Tibial nerve (tissue), 4 donors: ENCODE data around the gene SPRN.

ENCODE experiments used
- EP300 ChIP-seq, 2 donors: sonication (generic); formaldehyde crosslinking; IDR thresholded peaks; one replicate each; pipeline ENCODE4 v1.6.1; 2017; ENCODE audit warnings: antibody characterized with exemption in 2 of 2, mild to moderate bottlenecking in 1 of 2
- POLR2A ChIP-seq, 2 donors: fragments of 450-650 bp; IDR thresholded peaks; one replicate each; pipeline ENCODE4 v1.6.1; 2017; ENCODE audit warnings: antibody characterized with exemption in 2 of 2, mild to moderate bottlenecking in 2 of 2, moderate library complexity in 2 of 2
- TF ChIP-seq, protein P1 (sequence below), 5 experiments: fragments of 200-600 bp in 3 of 5; fragments of 450-650 bp in 2 of 5; sonication (generic) in 3 of 5; IDR thresholded peaks; one replicate each; pipeline ENCODE4 v1.5.1; 2016 to 2019; ENCODE audit warnings: antibody characterized with exemption in 5 of 5, mild to moderate bottlenecking in 3 of 5, moderate library complexity in 2 of 5

- TF ChIP-seq, protein P1, sequence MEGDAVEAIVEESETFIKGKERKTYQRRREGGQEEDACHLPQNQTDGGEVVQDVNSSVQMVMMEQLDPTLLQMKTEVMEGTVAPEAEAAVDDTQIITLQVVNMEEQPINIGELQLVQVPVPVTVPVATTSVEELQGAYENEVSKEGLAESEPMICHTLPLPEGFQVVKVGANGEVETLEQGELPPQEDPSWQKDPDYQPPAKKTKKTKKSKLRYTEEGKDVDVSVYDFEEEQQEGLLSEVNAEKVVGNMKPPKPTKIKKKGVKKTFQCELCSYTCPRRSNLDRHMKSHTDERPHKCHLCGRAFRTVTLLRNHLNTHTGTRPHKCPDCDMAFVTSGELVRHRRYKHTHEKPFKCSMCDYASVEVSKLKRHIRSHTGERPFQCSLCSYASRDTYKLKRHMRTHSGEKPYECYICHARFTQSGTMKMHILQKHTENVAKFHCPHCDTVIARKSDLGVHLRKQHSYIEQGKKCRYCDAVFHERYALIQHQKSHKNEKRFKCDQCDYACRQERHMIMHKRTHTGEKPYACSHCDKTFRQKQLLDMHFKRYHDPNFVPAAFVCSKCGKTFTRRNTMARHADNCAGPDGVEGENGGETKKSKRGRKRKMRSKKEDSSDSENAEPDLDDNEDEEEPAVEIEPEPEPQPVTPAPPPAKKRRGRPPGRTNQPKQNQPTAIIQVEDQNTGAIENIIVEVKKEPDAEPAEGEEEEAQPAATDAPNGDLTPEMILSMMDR (IDR thresholded peaks at IDR 0.05): no peak
- TF ChIP-seq EP300 (IDR thresholded peaks at IDR 0.05): no peak
- TF ChIP-seq POLR2A (IDR thresholded peaks at IDR 0.05): no peak
Measured at GRCh38 chr10:133421336-133422222, 2.8 kb downstream of the SPRN start.
